HG03521 (cell line): ENCODE results near the gene SMYD1.
"Not testable (repeated sequence)": the region's sequence is repeated elsewhere in the genome, so short reads cannot be mapped to it uniquely, and the experiment has no call there.

ENCODE experiments used
- ATAC-seq: cut with Tn5 transposase; IDR thresholded peaks from one replicate; pipeline ENCODE4 v1.9.1; 2021; ENCODE audit warnings: mild to moderate bottlenecking, moderate library complexity; ENCODE audit not compliant: unreplicated experiment

The SMYD1 gene

GRCh38 chr2:88067598-88067997, at the start of gene SMYD1:
SMYD1 (plus strand) TSS chr2:88067825; CDS start chr2:88067865, 40 bp downstream.
- ATAC-seq = no peak

GRCh38 chr2:88018077-88018805, 49.4 kb upstream of the SMYD1 start:
- ATAC-seq = not testable (repeated sequence)

- ATAC-seq = no peak
These were observed 48.7 kb upstream of the SMYD1 start for GRCh38 chr2:88018909-88019308.

GRCh38 chr2:88019985-88020384, 47.6 kb upstream of the SMYD1 start:
- no peak for ATAC-seq

GRCh38 chr2:88022669-88022921, 45.0 kb upstream of the SMYD1 start:
- ATAC-seq = no peak

GRCh38 chr2:88024509-88024908, 43.1 kb upstream of the SMYD1 start:
- no peak for ATAC-seq

- ATAC-seq = no peak
These were observed 39.8 kb upstream of the SMYD1 start for GRCh38 chr2:88027697-88028389.

GRCh38 chr2:88028931-88029330, 38.7 kb upstream of the SMYD1 start:
- ATAC-seq = no peak

- no peak for ATAC-seq
These were observed 35.4 kb upstream of the SMYD1 start for GRCh38 chr2:88032070-88032702.

GRCh38 chr2:88036182-88036581, 31.4 kb upstream of the SMYD1 start:
- ATAC-seq = no peak

- ATAC-seq = no peak
These were observed 31.0 kb upstream of the SMYD1 start for GRCh38 chr2:88036606-88037005.

- no peak for ATAC-seq
These were observed 29.1 kb upstream of the SMYD1 start for GRCh38 chr2:88038263-88039105.

GRCh38 chr2:88042476-88042875, 25.1 kb upstream of the SMYD1 start:
- no peak for ATAC-seq

- ATAC-seq = not testable (repeated sequence)
These were observed 22.1 kb upstream of the SMYD1 start for GRCh38 chr2:88045561-88045960.

- ATAC-seq = no peak
These were observed 19.1 kb upstream of the SMYD1 start for GRCh38 chr2:88048541-88048940.

GRCh38 chr2:88049622-88050021, 18.0 kb upstream of the SMYD1 start:
- ATAC-seq = no peak

GRCh38 chr2:88051792-88052191, 15.8 kb upstream of the SMYD1 start:
- ATAC-seq = no peak

GRCh38 chr2:88053296-88053695, 14.3 kb upstream of the SMYD1 start:
- no peak for ATAC-seq

- ATAC-seq = no peak
These were observed 13.5 kb upstream of the SMYD1 start for GRCh38 chr2:88053934-88054781.

GRCh38 chr2:88054782-88055370, 12.7 kb upstream of the SMYD1 start:
- ATAC-seq = no peak
